GM18505 (cell line): ENCODE measurements around the gene RAD51B.

Experiments used
- ATAC-seq: cut with Tn5 transposase; IDR thresholded peaks from one replicate; pipeline ENCODE4 v1.9.1; 2021; ENCODE audit not compliant: unreplicated experiment
- POLR2A ChIP-seq: IDR thresholded peaks from 4 replicates; pipeline ENCODE4 v1.6.1; 2011; ENCODE audit warnings: borderline replicate concordance; ENCODE audit not compliant: insufficient read depth, insufficient read length; ENCODE audit errors: extremely low read depth

Gene RAD51B

DNA sequence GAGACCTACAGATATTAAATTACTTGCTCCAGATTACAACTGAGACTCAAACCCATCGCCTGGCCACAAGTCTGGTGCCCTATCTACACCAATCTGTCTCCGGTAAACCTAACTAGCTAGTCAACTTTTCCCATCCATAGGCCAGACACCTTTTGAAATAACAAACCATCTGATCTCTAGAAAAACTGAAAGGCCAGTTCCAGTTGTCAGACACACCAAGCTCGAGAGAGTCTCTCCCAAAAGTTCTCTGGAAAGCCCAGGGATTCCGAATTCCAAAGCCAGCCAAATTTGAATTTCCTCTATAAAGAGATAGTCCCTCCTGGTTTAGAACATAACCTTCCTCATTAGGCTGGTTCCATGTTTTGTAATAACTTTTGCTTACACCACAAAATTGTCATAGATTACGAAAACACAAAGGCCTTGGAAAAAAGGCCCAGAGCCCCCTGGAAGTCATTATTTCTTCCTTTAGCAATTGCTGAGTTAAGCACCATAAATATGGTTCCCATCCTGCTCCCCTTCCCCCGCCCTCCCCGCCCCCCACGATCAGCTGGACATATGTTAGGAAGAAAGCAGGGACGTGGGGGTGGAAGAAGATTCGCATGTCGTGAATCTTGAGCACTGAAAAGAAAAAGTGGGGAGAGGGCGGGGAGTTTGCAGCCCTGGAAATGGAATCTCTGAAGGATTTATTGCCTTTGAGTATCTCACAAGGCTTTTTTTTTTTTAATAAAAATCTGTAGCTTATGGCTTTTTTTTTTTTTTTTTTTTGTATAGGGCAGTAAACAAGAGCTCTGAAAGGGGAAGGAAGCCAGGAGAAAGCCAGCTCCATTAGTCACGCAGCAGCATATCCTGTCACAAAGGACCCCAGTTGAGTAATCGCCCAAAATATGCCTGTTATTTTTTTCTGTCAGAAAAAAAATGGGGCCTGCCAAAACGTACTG lies 862.9 kb downstream of the RAD51B start:
- ATAC-seq: no peak
- no peak for TF ChIP-seq POLR2A

DNA sequence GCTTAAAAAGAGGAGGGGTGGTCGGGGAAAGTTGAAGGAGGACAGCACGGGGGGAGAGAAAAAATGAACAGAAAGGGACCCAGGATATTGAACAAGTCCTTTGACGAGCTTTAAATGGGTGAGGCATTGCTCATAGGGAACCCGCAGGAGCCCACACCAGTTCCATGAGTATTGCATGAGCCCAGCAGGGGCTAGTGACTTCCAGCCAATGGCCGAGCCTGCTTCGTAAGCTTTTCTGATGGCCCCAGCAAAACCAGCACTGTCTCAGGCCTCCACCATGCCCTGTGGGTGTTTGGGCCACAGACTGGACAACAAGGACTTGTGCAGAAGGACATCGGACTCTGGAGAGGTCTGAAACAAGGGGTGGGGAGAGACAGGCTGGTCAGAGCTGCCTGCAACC lies 863.7 kb downstream of the RAD51B start:
- no peak for ATAC-seq

DNA sequence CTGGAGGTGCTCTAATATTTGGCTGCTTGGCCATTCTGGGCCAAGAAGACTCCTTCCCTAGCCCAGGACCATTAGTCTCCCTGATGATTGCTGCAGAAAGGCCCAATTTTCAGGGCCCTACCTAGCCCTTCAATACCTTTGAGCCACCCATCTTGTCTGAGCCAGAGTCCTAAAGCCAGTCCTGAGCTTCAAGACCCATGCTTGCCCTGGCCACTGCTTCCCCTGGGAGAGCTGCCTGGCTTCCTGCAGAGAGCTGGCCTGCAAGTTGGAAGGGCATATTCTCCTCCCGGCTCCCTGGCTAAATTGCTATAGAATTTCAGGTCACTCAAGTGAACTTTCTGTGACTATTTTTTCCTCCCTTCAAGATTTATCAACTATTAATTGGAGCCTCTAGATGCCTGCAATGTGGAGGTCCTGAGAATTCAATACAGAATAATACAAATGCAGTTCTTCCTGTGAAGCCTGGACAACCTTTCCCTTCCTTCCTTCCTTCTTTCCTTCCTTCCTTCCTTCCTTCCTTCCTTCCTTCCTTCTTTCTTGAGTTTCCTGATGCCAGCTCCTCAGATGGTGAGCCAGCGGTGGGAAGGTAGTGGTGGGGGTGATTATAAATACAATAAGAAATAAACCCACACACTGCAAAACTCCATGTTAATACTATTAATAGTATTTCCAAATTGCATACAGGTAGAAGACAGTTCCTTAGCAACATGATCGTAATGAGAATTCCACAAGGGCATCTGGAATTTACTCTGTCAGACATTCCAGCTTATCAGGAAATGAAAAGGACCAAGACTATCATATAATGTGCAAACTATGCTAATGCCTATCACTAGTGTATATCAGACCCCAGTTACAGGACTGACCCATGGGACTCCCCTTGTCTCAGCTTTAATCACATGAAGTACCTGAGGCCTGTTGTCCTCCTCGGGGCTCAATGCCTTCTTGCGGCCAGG lies 865.2 kb downstream of the RAD51B start:
- ATAC-seq: no peak
- no peak for TF ChIP-seq POLR2A

More for the DNA sequence above, 863.7 kb downstream of the RAD51B start:
- no peak for TF ChIP-seq POLR2A

DNA sequence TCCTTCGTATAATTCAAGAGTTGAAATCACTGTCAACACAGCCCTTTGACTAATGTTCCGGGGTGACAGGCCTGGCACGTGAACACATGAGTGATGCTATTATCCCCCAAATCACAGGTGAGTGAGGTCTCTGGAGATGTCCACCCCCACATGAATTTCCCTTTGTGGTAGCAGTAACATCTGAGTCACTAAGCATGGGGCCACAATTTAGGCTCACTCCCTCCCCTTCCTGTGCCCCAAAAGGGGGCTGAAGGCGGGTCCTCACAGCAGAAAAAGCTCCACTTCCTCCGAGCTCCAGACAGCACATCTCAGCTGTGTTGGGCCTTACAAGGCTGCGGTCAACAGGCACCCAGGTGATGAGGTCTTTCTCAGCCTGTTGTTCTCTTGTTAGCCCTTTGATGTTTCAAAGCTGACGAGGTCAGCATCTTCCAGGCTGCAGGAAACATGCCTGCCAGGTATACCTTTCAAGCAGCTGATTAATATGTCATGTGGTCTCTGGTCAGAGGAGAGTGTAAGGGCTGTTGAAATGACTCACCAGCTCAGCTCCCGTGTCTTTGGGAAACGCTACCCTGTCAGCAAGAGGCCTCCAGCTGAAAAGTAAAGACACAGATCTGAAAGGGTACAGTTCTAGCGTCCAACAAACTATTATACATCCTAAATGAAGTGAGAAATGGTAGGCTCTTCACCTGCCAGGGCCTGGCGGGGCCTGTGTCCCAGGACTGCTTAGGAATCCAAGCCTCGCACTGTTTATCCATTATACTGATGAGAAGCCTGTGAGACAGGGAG lies 866.0 kb downstream of the RAD51B start:
- ATAC-seq: peak; percentile 78
- peak; percentile 17 for TF ChIP-seq POLR2A

DNA sequence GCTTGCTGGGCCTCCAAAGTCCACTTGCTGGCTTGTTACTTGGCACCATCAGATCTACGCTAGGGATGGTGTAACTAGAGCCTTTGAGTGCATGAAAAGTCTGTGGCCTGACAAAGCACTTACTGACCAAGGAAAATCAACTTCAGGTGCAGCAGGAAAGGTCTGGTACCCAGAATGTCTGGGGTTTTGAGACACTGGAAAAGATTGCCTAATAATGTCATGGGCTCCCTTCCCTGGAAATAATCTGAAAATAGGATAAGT lies 866.6 kb downstream of the RAD51B start:
- ATAC-seq: no peak
- no peak for TF ChIP-seq POLR2A

DNA sequence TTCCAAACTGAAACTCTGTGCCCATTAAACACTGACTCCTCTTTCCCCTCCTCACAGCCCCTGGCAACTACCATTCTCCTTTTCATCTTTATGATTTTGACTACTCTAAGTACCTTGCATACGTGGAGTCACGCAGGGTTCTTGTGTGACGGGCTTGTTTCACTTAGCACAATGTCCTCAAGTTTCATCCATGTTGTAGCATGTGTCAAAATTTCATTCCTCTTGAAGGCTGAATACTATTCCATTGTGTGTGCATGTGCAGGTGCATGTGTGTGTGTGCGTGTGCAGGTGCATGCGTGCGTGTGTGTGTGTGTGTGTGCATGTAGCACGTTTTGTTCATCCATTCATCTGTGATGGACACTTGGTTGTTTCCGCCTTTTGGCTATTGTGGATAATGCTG lies 867.1 kb downstream of the RAD51B start:
- no peak for ATAC-seq
- no peak for TF ChIP-seq POLR2A

DNA sequence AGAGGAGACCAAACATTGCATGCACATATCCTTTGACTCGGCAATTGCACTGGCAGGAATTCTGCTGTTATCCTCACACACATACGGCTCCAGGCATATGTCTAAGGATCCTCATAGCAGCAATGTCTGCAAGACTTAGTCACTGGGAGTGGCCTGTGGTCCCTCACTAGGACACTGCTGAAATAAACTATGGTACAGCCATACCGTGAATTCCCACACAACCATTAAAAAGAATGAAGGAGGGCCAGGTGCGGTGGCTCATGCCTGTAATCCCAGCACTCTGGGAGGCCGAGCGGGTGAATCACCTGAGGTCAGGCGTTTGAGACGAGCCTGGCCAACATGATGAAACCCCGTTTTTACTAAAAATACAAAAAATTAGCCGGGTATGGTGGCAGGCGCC lies 868.2 kb downstream of the RAD51B start:
- TF ChIP-seq POLR2A: no peak
- ATAC-seq: no peak

DNA sequence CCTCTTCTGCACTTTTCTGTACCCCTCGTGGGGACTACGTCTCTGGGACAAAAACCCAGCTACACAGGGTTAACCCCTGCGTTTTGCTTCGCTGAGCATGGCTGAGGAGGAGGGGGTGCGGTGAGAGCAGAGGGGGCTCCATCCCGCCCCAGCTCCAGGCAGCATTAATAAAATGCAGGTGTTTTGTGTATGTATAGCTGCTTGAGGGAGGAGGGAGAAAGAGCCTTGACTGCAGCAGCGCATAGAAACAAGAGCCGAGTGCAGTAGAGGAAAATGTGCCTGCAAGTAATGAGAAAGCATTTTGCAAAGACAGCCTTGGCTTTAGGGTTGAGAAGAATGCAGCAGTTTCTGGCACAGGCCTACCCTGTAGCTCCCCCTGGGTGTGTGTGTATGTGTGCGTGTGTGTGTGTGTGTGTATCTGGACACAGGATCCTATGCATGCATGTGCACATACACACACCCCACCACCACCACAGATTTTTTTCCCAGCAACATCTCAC lies 869.3 kb downstream of the RAD51B start:
- no peak for ATAC-seq

DNA sequence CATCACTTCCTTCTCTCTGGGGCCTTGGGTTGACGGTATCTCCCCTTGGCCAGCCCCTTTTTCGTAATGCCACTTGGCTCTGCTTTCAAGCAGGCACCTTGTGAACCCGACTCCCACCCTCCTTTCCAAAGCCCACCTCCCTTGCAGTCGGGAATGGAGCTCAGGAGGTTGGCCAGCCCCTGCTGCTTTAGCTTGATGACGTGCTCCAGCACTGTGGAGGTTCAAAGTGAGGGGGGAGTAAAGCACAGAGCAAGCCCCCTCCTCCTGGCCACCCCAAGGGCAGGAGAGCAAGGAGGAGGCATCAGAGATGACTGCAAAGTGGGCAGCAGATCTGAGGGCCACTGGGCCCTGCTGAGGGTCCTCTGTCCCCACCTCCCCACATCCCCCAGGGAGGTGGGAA lies 869.9 kb downstream of the RAD51B start:
- no peak for ATAC-seq
- no peak for TF ChIP-seq POLR2A

More for the DNA sequence above, 869.3 kb downstream of the RAD51B start:
- no peak for TF ChIP-seq POLR2A

DNA sequence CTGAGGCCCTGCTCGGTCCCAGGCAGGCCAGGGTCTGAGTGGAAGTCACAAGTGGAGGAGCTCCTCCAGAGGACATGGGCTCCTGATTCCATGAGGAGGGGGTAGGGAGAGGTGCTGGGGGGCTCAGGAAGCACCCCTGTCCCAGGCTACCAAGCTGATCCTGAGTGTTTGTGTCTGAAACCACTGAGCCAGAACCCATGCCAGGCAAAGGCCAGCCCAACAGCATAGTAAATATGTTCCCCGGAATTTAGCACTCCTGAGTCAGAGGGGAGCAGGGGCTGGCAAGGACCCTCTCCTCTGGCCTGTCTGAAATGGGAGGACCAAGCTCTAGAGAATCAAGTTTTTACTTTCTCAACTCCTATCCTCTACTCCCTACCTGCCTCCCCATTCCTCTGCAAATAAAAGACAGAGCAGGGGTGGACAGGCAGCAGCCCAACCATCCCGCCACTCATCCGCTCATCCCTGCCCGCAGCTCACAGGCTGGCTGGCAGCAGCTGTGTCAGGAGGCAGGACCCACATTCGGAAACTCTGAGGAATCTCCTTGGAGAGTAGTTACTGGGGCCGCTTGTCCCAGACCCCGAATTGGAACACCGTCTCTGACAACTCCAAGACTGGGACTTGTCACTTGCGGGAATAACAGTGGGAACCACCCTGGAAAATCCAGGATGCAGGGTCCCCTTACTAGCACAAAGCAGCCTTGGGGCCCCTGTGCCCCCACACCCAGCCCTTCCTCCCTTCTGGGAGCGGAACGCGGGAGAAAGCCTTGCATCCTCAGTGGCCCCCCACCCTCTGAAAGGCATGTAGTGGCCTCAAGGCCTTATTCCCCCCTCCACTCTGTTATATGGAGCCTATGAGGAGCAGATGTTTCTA lies 870.7 kb downstream of the RAD51B start:
- TF ChIP-seq POLR2A: no peak
- no peak for ATAC-seq

DNA sequence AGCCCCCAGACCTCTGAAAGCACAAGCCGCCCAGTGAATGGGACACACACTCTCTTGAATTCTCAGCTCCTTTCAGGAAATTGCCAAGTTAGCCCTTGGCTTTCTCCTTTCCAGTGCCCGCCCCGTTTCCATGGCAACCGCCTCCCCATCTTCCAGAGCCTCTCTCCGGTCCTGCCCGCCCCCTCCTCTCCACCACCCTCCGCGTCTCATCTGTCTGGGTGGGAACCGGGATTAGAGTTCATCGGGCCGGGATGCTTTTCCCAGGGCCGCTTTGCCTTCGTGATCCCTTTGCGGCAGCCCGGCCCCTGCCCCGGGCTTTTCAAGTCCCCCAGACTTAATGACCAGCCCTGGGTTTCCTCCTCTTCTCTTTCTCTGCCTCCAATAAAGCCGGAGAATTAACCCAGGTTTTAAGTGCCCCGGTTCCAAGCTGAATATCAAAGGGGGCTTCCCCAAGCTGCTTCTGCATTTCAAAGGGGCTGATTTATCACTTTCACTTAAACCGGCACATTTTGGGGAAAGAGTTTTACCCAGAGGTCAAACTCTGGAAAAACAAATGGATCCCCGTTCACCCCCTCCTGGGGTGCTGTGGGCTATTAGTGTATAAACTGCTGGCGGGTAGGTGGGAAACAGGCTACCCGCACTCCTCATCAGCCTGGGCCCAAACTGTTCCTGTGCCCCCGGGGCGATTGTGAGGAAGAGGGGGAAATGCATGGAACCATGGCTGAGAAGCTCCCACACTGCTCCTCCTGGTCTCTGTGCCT lies 871.6 kb downstream of the RAD51B start:
- no peak for ATAC-seq
- TF ChIP-seq POLR2A: no peak
